Subcutaneous adipose tissue (tissue), 4 donors: ENCODE results near the gene ADARB2. TPM values are rescaled to one million over a fixed set of nuclear protein-coding genes. Genes with fewer than 3 reads are reported as not detected.

ENCODE experiments used
- CTCF ChIP-seq: fragments of 450-650 bp; IDR thresholded peaks from one replicate; pipeline ENCODE4 v1.5.1; 2016; ENCODE audit warnings: low read depth, mild to moderate bottlenecking, control low read depth, antibody characterized with exemption, moderate library complexity
- total RNA-seq, 4 donors: library from RNA; depleted of rRNA; stranded (reverse); fragments of >200 nt; gene quantifications; one replicate each; pipeline ENCODE4 v1.1.0, GENCODE V29; 2016

Gene ADARB2
- total RNA-seq, 4 donors from 2014 or later, result under 0.01 to 0.65 (median 0.44) TPM; not detected in 1

- TF ChIP-seq CTCF, result no peak
Observed at GRCh38 chr10:1300218-1300617, 437.1 kb downstream of the ADARB2 start.

DNA sequence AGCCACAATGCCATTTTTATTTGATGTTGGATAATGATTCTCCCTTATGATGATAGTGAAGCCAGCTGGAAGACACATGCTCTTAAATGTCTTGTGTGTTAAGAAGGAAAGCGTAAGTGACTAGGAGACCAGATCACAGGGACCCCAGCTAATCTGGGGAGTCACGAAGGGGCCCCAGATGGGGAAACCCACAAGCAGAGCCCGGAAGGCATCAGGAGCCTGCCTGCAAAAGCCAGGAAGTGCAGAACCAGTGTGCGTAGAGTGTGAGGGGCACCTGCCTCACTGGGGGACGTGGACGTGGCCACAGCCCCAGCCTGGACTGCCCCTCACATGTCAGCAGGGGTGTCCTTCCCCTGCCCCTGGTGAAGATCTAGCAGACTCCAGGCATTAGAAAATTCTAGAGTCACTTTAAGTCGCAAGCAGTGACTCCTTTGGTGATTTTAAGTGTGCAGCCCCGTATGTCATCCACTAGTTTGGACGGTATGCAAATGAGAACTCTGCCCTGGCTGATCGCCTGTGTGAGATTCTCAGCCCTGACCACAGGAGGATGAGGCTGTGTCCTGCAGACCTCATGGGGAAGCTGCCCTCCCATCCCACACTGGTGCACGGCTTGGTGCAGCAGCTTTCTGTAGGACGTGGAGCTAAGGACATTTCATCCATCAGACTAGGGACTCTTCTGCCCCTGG, 438.1 kb downstream of the ADARB2 start:
- no peak for TF ChIP-seq CTCF

GRCh38 chr10:1297566-1298301, 439.6 kb downstream of the ADARB2 start:
- TF ChIP-seq CTCF, result no peak

DNA sequence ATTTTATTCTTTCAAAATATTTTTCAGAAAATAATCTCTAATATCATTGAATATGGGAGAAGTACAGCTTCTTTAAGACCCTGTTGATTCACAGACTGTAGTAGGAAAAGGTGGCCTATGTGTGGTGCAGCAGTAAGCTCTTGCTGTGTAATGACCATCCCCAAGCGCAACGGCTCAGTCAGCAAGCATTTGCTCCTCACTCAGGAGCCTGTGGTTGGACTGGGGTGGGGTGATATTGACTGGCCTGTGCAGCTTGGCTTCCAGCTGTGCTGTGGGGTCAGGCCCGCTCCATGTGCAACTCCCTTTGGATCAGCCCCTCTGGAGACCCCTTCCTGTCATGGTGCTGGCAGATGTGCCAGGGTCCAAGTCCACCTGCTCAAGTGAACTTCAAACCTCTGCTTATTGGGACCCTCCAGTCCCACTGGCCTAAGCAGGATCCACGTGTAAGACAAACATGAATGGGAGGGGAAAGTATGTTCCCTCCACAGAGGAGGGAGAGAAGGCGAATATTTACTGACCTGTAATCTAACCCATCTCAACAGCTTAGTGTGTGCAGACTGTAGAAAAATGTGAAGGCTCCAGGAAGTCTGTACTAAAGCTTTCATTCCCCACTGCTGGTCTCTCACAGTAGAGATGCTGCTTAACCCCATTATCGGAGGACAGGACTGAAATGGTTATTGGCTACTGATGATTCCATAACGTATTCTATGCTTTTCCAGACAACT, 441.4 kb downstream of the ADARB2 start:
- no peak for TF ChIP-seq CTCF

- TF ChIP-seq CTCF, result no peak
Observed at GRCh38 chr10:1294748-1295147, 442.6 kb downstream of the ADARB2 start.

DNA sequence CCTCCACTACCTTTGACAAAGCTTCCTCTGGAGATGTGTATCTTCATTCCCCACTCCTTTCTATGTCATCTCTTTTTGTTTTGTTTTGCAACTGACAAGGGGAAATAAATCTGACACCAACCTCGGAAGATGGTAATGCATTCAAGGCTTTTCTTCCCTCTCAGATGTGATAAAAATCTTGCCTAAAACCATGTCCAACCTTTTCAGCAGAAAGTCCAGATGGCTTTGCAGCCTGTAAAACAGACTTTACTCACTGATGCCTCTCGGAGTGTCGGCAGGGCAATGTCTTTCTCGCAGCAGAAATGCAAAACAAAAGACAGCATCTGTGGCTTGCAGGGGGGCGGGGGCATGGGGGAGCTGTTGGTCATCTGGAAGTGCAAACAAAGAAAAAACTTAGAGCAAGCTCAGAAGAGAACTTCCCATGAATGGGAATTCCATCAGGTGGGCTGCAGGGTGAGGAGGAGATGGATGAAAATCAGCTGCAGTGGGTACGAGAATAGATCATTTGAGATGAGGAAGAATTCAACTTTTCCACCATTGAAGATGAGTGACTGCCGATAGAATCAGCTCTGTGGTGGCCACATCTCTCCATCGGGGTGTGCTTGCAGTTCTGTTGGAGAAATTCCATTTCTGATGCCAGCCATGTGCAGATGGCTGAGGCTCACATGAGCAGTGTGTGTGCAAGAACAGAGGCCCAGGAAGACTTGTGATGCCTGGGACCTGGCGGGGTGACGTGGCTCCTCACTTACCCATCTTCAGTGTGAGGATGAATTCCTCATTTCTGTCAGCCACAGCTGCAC, 443.5 kb downstream of the ADARB2 start:
- TF ChIP-seq CTCF, result no peak
